ENCODE data around the gene TNC. TPM values are rescaled to one million over a fixed set of nuclear protein-coding genes. Genes with fewer than 3 reads are reported as not detected.
A peak's percentile ranks its signal among the peaks of the same experiment; 100 is the strongest.

The TNC gene
- total RNA-seq, 1 donor from 2014 or later = 1.5 TPM

- no peak overlapping the region for H3K4me3 Mint-ChIP-seq (ENCODE audit: low read depth)
- intact Hi-C loops (cut with micrococcal nuclease) = loop anchor here (2.0 kb wide), 4 partner anchors 30 to 298 kb away; partner anchors contain the start of gene TNFSF8
- DNase-seq (ENCODE audit: low spot score) = no peak
- H3K27me3 Mint-ChIP-seq (ENCODE audit: low read depth) = no peaks in the 10 kb centered on the region
- H3K9me3 Mint-ChIP-seq = no peaks in the 10 kb centered on the region
- H3K4me1 Mint-ChIP-seq (ENCODE audit: low read depth) = peaks cover 59% of the 10 kb centered on the region
- no peaks in the 10 kb centered on the region for H3K36me3 Mint-ChIP-seq (ENCODE audit: low read depth)
- peak overlapping the region; percentile 97 for H3K27ac Mint-ChIP-seq
Observed at GRCh38 chr9:114988962-114989599, 128.9 kb downstream of the TNC start.

GRCh38 chr9:114987116-114987515 is 130.8 kb downstream of the TNC start:
- no peaks in the 10 kb centered on the region for H3K36me3 Mint-ChIP-seq (ENCODE audit: low read depth)
- H3K4me1 Mint-ChIP-seq (ENCODE audit: low read depth) = peaks cover 42% of the 10 kb centered on the region
- intact Hi-C loops (cut with micrococcal nuclease) = no loop called here
- no peaks in the 10 kb centered on the region for H3K9me3 Mint-ChIP-seq
- no peak overlapping the region for H3K4me3 Mint-ChIP-seq (ENCODE audit: low read depth)
- no peak overlapping the region for H3K27ac Mint-ChIP-seq
- no peak for DNase-seq (ENCODE audit: low spot score)
- H3K27me3 Mint-ChIP-seq (ENCODE audit: low read depth) = no peaks in the 10 kb centered on the region

GRCh38 chr9:114985959-114986501 is 131.9 kb downstream of the TNC start:
- Mint-ChIP-seq H3K4me1 (ENCODE audit: low read depth) (peaks cover 35% of the 10 kb centered on the region), H3K4me3 (ENCODE audit: low read depth) (no peak overlapping the region), H3K27me3 (ENCODE audit: low read depth) (peaks cover 2% of the 10 kb centered on the region), H3K9me3 (no peaks in the 10 kb centered on the region), H3K36me3 (ENCODE audit: low read depth) (no peaks in the 10 kb centered on the region), H3K27ac (no peak overlapping the region)
- intact Hi-C loops (cut with micrococcal nuclease) = no loop called here
- DNase-seq (ENCODE audit: low spot score) = no peak

GRCh38 chr9:114981063-114981462 is 136.9 kb downstream of the TNC start:
- Mint-ChIP-seq H3K36me3 (ENCODE audit: low read depth) (no peaks in the 10 kb centered on the region), H3K27me3 (ENCODE audit: low read depth) (peaks cover 13% of the 10 kb centered on the region), H3K9me3 (no peaks in the 10 kb centered on the region), H3K4me3 (ENCODE audit: low read depth) (no peak overlapping the region), H3K27ac (no peak overlapping the region), H3K4me1 (ENCODE audit: low read depth) (peaks cover 2% of the 10 kb centered on the region)
- intact Hi-C loops (cut with micrococcal nuclease) = no loop called here
- DNase-seq (ENCODE audit: low spot score) = no peak

- Mint-ChIP-seq H3K4me3 (ENCODE audit: low read depth) (no peak overlapping the region), H3K4me1 (ENCODE audit: low read depth) (peaks cover 14% of the 10 kb centered on the region), H3K9me3 (peaks cover 3% of the 10 kb centered on the region), H3K27ac (no peak overlapping the region), H3K27me3 (ENCODE audit: low read depth) (peaks cover 2% of the 10 kb centered on the region), H3K36me3 (ENCODE audit: low read depth) (peaks cover 6% of the 10 kb centered on the region)
- intact Hi-C loops (cut with micrococcal nuclease) = no loop called here
- no peak for DNase-seq (ENCODE audit: low spot score)
Observed at GRCh38 chr9:114973216-114973615, 144.7 kb downstream of the TNC start.

- Mint-ChIP-seq H3K9me3 (peaks cover 3% of the 10 kb centered on the region), H3K27ac (no peak overlapping the region), H3K4me1 (ENCODE audit: low read depth) (peaks cover 20% of the 10 kb centered on the region), H3K36me3 (ENCODE audit: low read depth) (peaks cover 6% of the 10 kb centered on the region), H3K27me3 (ENCODE audit: low read depth) (peaks cover 2% of the 10 kb centered on the region), H3K4me3 (ENCODE audit: low read depth) (no peak overlapping the region)
- DNase-seq (ENCODE audit: low spot score) = no peak
- intact Hi-C loops (cut with micrococcal nuclease) = no loop called here
Observed at GRCh38 chr9:114972510-114973136, 145.3 kb downstream of the TNC start.

Other genes with a start within 250 kb of the TNC start
- gene TNFSF8, start 187.6 kb downstream of the TNC start, total RNA-seq = 73.6 and 82.3 TPM in 2 replicates

Data from activated T-helper 2 cell treated with anti-CD3 and anti-CD28 coated beads, Interferon-gamma antibody, Interleukin-2, Interleukin-4, amounts not matched to agents 10 μg/mL and 5 μg/mL and 100 μg/mL, durations not matched to agents 14 hours and 24 hours and 36 hours (primary cell).